ENCODE data around the gene CTCFL. TPM values are rescaled to one million over a fixed set of nuclear protein-coding genes. Genes with fewer than 3 reads are reported as not detected.

CTCFL gene
- total RNA-seq, 8 experiments from 2014 or later: 0.07 to 1.8 (median 0.38) TPM; not detected in 1

- Histone ChIP-seq H3K4me1 (replicated peaks in 1 of 2) (peaks cover 12 to 18% of the 10 kb centered on the region in 2 donors), H3K27ac (no peak overlapping the region), H3K4me3 (no peak overlapping the region)
- 17 to 100% (median 81%) methylated on average over 1 to 12 of the region's 12 CpGs; no CpG with 5 or more reads in 1 of the 10 experiments for WGBS, 10 experiments
- in situ Hi-C loops (cut with MboI; ENCODE audit: low pct_unique_long_range_greater_than_20kb in 2 of 9, low sequenced_read_pairs in 9 of 9, unreplicated experiment in 9 of 9): no loop called here
- no peak for ATAC-seq (replicated peaks in 6 of 8)
Observed at GRCh38 chr20:57539889-57540288, 14.9 kb upstream of the CTCFL start.

DNA sequence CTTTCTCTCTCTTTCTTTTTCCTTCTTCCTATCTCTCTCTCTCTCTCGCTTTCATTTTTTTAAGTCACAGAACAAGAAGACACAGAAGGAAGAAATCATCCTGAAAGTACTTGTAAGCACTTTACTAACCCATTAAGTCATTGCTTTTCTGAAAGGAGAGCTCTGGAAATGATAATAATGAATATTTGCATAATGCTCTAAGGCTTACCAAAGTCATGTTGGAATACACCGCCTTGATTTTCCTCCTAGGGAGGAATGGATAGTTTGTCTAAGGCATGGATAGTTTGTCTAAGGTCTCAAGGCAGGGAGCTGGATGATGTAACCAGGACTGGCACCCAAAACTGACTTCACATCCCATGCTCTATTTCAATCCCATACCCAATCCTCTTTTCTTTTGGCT lies 12.9 kb upstream of the CTCFL start:
- WGBS, 10 experiments: 4 to 100% (median 51%) methylated on average over 1 to 2 of the region's 2 CpGs; no CpG with 5 or more reads in 1 of the 10 experiments
- peaks cover 12 to 18% of the 10 kb centered on the region in 2 donors for H3K4me1 ChIP-seq (replicated peaks in 1 of 2)
- peak in 3 of 8 experiments; percentile 78 to 84 (median 84) for ATAC-seq (replicated peaks in 6 of 8)
- no peak overlapping the region for H3K27ac ChIP-seq
- in situ Hi-C loops (cut with MboI; ENCODE audit: low pct_unique_long_range_greater_than_20kb in 2 of 9, low sequenced_read_pairs in 9 of 9, unreplicated experiment in 9 of 9): no loop called here
- H3K4me3 ChIP-seq: no peak overlapping the region

DNA sequence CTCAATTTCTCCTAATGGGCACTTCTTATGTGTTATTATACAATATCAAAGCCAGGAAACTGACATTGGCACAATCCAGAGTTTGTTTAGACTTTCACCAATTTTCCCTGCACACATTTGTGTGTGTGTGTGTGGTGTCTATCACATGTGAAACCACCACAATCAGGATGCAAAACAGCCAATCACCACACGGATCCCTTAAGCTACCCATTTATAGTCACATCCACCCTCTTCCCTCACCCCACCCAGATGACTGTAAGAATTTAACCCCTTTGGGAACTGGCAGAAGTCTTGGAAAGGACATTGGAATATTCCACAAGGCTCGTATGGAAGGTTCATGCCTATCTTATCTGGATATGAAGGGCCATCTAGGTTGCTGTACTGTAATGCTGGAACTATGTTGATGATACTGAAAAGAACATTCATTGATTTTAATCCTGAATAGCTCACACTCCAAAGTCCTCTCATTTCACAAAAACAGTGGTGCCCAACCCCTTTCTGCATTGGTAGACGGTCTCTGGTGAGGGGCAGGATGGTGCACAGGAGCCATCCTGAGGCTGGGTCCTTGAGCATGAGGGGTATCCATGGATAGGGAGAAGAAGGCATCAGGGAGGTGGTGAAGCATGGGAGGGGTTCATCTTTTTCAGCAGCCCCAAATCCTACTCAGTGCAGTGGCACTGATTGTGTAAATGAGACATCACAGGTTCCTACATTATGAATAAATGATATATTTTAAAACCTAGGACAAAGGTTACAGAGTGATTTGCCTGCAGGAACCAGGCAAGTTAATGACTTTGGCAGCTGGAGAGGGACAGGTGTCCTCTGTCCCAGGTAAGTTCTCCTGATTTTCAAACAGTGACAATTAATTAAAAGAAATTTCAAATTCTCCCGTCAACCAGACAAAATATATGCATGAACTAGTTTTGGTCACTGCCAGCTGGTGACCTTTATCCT lies 12.1 kb upstream of the CTCFL start:
- Histone ChIP-seq H3K4me3 (no peak overlapping the region), H3K27ac (no peak overlapping the region), H3K4me1 (replicated peaks in 1 of 2) (peaks cover 12 to 15% of the 10 kb centered on the region in 2 donors)
- 1 to 87% (median 65%) methylated on average over 1 to 4 of the region's 4 CpGs for WGBS, 10 experiments
- in situ Hi-C loops (cut with MboI; ENCODE audit: low pct_unique_long_range_greater_than_20kb in 2 of 9, low sequenced_read_pairs in 9 of 9, unreplicated experiment in 9 of 9): no loop called here
- peak in 2 of 8 experiments; percentile 77 to 82 for ATAC-seq (replicated peaks in 6 of 8)

- in situ Hi-C loops (cut with MboI; ENCODE audit: low pct_unique_long_range_greater_than_20kb in 2 of 9, low sequenced_read_pairs in 9 of 9, unreplicated experiment in 9 of 9): no loop called here
- WGBS, 10 experiments: 0 to 82% (median 38%) methylated on average over 2 to 3 of the region's 3 CpGs; no CpG with 5 or more reads in 1 of the 10 experiments
- no peak overlapping the region for H3K27ac ChIP-seq
- no peak for ATAC-seq (replicated peaks in 6 of 8)
- peaks cover 7% of the 10 kb centered on the region in 2 donors for H3K4me1 ChIP-seq (replicated peaks in 1 of 2)
- H3K4me3 ChIP-seq: no peak overlapping the region
Observed at GRCh38 chr20:57536120-57536708, 11.3 kb upstream of the CTCFL start.

- in situ Hi-C loops (cut with MboI; ENCODE audit: low pct_unique_long_range_greater_than_20kb in 2 of 9, low sequenced_read_pairs in 9 of 9, unreplicated experiment in 9 of 9): no loop called here
- 14 to 93% (median 81%) methylated on average over 1 to 5 of the region's 5 CpGs; no CpG with 5 or more reads in 2 of the 10 experiments for WGBS, 10 experiments
- ATAC-seq (replicated peaks in 6 of 8): no peak
- no peaks in the 10 kb centered on the region for H3K4me1 ChIP-seq (replicated peaks in 1 of 2)
- no peak overlapping the region for H3K27ac ChIP-seq
- no peak overlapping the region for H3K4me3 ChIP-seq
Observed at GRCh38 chr20:57535297-57535696, 10.4 kb upstream of the CTCFL start.

GRCh38 chr20:57532104-57532503 lies 7.2 kb upstream of the CTCFL start:
- no peak overlapping the region for H3K4me3 ChIP-seq
- in situ Hi-C loops (cut with MboI; ENCODE audit: low pct_unique_long_range_greater_than_20kb in 2 of 9, low sequenced_read_pairs in 9 of 9, unreplicated experiment in 9 of 9): no loop called here
- WGBS, 10 experiments: 10 to 100% (median 100%) methylated on average over 2 of the region's 2 CpGs; no CpG with 5 or more reads in 2 of the 10 experiments
- H3K27ac ChIP-seq: no peak overlapping the region
- H3K4me1 ChIP-seq (replicated peaks in 1 of 2): peaks cover 0 to 7% of the 10 kb centered on the region in 2 donors
- ATAC-seq (replicated peaks in 6 of 8): no peak

DNA sequence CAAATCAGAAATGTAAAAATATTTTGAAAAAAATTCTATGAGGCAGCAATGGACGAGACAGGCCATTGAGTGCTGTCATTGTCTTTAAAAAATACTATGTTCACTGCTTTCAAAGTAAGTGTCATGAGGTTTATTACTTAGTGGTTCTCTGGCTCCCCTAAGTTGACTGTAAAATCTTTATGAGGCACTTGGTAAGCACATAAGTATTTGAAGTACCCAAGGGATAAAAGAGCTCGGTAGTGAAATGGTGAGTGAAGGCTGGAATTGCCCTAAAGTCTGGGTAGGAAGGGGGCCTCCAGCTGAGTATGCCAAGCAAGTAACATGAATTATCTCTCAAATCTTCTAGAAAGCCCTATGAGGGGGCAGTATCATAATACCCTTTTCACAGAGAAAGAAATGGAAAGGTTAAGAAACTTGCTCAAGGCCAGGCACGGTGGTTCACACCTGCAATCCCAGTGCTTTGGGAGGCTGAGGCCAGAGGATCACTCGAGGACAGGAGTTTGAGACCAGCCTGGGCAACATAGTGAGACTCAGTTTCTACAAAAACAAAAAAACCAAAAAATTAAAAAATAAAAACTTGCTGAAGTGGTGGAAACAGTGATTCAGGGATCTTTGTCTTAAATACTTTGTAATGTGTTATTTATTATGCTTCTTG lies 5.5 kb upstream of the CTCFL start:
- no peak overlapping the region for H3K27ac ChIP-seq
- WGBS, 10 experiments: 0 to 87% (median 60%) methylated on average over 2 to 4 of the region's 4 CpGs
- in situ Hi-C loops (cut with MboI; ENCODE audit: low pct_unique_long_range_greater_than_20kb in 2 of 9, low sequenced_read_pairs in 9 of 9, unreplicated experiment in 9 of 9): no loop called here

DNA sequence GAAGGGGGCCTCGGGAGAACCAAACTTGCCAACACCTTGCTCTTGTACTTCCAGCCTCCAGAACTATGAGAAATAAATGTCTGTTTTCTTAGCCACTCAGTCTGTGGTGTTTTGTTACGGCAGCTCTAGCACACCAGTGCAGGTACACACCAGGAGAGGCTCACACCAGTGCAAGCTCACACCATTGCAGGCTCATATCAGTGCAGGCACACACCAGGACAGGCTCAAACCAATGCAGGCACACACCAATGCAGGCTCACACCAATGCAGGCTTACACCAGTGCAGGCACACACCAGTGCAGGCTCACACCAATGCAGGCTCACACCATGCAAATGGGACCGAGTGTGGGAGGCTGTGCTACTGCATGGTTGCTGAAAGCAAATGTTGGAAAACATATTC lies 4.9 kb upstream of the CTCFL start:
- 40 to 100% (median 84%) methylated on average over 1 to 2 of the region's 3 CpGs; no CpG with 5 or more reads in 4 of the 10 experiments for WGBS, 10 experiments
- Histone ChIP-seq H3K4me3 (no peak overlapping the region), H3K4me1 (replicated peaks in 1 of 2) (peaks cover 0 to 11% of the 10 kb centered on the region in 2 donors), H3K27ac (no peak overlapping the region)
- no peak for ATAC-seq (replicated peaks in 6 of 8)
- in situ Hi-C loops (cut with MboI; ENCODE audit: low pct_unique_long_range_greater_than_20kb in 2 of 9, low sequenced_read_pairs in 9 of 9, unreplicated experiment in 9 of 9): no loop called here

More for the DNA sequence above, 5.5 kb upstream of the CTCFL start:
- Histone ChIP-seq H3K4me1 (replicated peaks in 1 of 2) (peaks cover 0 to 11% of the 10 kb centered on the region in 2 donors), H3K4me3 (no peak overlapping the region)
- no peak for ATAC-seq (replicated peaks in 6 of 8)

DNA sequence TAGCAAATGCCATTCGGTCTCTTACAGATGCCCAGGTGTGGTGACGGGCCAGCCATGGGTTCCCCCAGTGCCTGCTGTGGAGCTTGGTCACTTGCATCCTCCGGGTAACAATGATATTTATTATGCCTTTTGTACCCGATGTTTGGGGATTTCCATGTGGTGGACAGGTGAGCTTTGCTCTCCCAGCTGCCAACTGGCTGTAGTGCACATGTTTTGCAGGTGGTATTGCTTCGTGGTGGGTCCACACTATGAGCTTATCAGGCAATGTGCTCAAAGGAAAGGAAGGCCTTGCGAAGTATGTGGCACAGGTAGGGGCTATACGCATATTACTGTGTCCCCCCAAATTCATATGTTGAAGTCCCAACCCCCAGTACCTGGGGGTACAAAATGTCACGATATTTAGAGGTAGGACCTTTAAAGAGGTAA lies 4.2 kb upstream of the CTCFL start:
- Histone ChIP-seq H3K4me3 (no peak overlapping the region), H3K27ac (no peak overlapping the region), H3K4me1 (replicated peaks in 1 of 2) (peaks cover 0 to 11% of the 10 kb centered on the region in 2 donors)
- in situ Hi-C loops (cut with MboI; ENCODE audit: low pct_unique_long_range_greater_than_20kb in 2 of 9, low sequenced_read_pairs in 9 of 9, unreplicated experiment in 9 of 9): no loop called here
- ATAC-seq (replicated peaks in 6 of 8): no peak
- WGBS, 10 experiments: 10 to 100% (median 77%) methylated on average over 1 to 8 of the region's 8 CpGs; no CpG with 5 or more reads in 2 of the 10 experiments

DNA sequence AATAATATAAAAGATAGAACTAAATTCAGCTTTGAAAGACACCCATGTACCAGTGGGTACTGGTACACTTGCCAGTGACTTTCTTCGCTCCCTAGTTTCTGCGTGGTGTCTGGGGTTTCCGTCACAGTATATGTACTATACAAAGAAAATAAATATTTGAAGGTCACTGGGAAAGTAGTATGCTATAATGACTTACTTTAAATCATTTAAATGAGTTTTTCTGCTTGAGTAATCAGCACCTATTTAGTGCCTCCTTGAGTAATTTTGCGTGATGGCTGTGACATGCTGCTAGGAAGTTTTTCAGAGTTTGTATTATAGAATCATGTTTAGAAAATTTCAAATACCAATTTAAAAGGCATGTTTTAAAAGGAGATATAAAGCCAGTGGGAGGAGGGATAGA lies 3.2 kb upstream of the CTCFL start:
- 85 to 100% (median 91%) methylated on average over 2 to 4 of the region's 4 CpGs for WGBS, 10 experiments
- H3K4me3 ChIP-seq: no peak overlapping the region
- in situ Hi-C loops (cut with MboI; ENCODE audit: low pct_unique_long_range_greater_than_20kb in 2 of 9, low sequenced_read_pairs in 9 of 9, unreplicated experiment in 9 of 9): no loop called here
- no peak overlapping the region for H3K27ac ChIP-seq
- H3K4me1 ChIP-seq (replicated peaks in 1 of 2): peaks cover 8 to 20% of the 10 kb centered on the region in 2 donors
- ATAC-seq (replicated peaks in 6 of 8): no peak

DNA sequence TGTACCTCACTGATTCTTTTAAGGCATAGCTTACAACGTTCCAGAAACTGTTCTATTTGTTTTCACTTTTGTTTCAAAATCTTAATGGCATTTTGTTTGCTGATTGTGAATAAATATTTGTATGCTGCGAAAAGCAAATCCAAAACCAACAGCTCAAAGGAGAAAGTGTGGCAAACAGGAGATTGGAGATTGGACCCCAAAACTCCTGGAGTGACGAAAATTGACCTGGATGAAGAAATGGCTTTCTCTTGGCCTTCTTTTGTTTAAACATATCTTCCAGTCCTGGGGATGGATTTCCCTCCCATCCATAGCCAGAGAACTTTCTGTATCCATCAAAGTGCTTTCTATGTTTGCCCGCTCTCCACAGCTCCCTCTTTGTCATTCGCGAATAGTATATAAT lies 2.8 kb upstream of the CTCFL start:
- WGBS, 10 experiments: 67 to 96% (median 83%) methylated on average over 3 to 6 of the region's 6 CpGs; no CpG with 5 or more reads in 2 of the 10 experiments
- in situ Hi-C loops (cut with MboI; ENCODE audit: low pct_unique_long_range_greater_than_20kb in 2 of 9, low sequenced_read_pairs in 9 of 9, unreplicated experiment in 9 of 9): no loop called here
- H3K27ac ChIP-seq: no peak overlapping the region
- H3K4me1 ChIP-seq (replicated peaks in 1 of 2): peaks cover 8 to 22% of the 10 kb centered on the region in 2 donors
- no peak for ATAC-seq (replicated peaks in 6 of 8)
- no peak overlapping the region for H3K4me3 ChIP-seq

DNA sequence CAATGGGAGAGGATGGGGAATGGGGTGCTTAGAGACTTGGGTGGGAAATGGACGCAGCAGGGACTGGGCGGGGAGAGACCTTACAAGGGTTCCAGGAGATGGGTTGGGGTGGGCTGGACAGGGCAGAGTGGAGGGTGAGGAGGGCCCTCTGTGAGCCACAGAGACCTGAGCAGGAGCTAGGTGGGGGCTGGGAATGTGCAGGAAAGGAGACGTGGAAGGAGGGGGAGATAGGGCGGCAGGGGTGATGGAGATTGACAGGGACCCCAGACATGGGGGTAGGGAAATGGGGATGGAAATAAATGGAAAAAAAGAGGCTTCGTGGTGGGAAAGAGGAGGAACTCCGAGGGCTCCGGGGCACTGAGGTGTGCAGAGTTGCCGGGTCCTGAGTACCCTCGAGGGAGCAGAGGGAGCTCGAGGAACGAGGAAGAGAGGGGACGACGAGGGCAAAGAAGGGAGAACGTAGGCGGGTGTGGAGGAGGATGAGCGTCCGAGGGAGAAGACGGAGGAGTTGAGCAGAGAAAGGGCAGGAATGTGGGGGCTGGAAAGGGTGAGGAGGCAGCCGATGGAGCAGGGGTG lies 2.0 kb upstream of the CTCFL start:
- Histone ChIP-seq H3K27ac (no peak overlapping the region), H3K4me3 (no peak overlapping the region), H3K4me1 (replicated peaks in 1 of 2) (peaks cover 8 to 26% of the 10 kb centered on the region in 2 donors)
- 22 to 100% (median 72%) methylated on average over 2 to 12 of the region's 19 CpGs; no CpG with 5 or more reads in 5 of the 10 experiments for WGBS, 10 experiments
- in situ Hi-C loops (cut with MboI; ENCODE audit: low pct_unique_long_range_greater_than_20kb in 2 of 9, low sequenced_read_pairs in 9 of 9, unreplicated experiment in 9 of 9): no loop called here
- no peak for ATAC-seq (replicated peaks in 6 of 8)
